Measurements from ENCODE around the gene GAB2.

DNA sequence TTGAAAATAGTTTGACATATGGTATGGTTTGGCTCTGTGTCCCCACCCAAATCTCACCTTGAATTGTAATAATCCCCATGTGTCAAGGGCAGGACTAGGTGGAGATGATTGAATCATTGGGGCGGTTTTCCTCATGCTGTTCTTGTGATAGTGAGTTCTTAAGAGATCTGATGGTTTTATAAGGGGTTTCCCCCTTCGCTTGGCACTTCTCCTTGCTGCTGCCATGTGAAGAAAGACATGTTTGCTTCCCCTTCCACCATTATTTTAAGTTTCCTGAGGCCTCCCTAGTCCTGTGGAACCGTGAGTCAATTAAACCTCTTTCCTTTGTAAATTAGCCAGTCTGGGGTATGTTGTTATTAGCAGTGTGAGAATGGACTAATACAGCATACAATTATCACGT is 236.9 kb downstream of the GAB2 start:
- TF ChIP-seq, protein P1, sequence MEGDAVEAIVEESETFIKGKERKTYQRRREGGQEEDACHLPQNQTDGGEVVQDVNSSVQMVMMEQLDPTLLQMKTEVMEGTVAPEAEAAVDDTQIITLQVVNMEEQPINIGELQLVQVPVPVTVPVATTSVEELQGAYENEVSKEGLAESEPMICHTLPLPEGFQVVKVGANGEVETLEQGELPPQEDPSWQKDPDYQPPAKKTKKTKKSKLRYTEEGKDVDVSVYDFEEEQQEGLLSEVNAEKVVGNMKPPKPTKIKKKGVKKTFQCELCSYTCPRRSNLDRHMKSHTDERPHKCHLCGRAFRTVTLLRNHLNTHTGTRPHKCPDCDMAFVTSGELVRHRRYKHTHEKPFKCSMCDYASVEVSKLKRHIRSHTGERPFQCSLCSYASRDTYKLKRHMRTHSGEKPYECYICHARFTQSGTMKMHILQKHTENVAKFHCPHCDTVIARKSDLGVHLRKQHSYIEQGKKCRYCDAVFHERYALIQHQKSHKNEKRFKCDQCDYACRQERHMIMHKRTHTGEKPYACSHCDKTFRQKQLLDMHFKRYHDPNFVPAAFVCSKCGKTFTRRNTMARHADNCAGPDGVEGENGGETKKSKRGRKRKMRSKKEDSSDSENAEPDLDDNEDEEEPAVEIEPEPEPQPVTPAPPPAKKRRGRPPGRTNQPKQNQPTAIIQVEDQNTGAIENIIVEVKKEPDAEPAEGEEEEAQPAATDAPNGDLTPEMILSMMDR (IDR thresholded peaks at IDR 0.05) = no peak
- TF ChIP-seq POLR2A (IDR thresholded peaks at IDR 0.05) = no peak

Measured in thyroid gland (tissue), 4 donors.